Head of caudate nucleus (tissue), 42 donors: ENCODE results near the gene DOCK11.

Experiments
- DNase-seq, 42 donors: peaks; one replicate each; pipeline versions ENCODE4 v3.0.0 to v3.0.0-alpha.2; 2020 to 2021; ENCODE audit warnings: mixed read lengths in 7 of 42
- intact Hi-C: fragments of 100-400 bp; cut with DNase I; formaldehyde crosslinking; loops from one replicate; pipeline ENCODE4 v1.15.0; 2022

Gene DOCK11

GRCh38 chrX:118589227-118589626 is 93.6 kb downstream of the DOCK11 start:
- DNase-seq, result no peak
- intact Hi-C loops, result no loop called here

DNA sequence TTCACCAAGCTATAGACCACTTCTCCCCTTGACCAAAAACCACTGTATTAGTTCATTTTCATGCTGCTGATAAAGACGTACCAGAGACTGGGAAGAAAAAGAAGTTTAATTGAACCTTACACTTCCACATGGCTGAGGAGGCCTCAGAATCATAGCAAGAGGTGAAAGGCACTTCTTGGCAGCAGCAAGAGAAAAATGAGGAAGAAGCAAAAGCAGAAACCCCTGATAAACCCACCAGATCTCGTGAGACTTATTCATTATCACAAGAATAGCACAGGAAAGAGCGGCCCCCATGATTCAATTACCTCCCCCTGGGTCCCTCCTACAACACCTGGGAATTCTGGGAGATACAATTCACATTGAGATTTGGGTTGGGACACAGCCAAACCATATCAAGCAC is 97.8 kb downstream of the DOCK11 start:
- DNase-seq, result no peak
- intact Hi-C loops, result no loop called here

DNA sequence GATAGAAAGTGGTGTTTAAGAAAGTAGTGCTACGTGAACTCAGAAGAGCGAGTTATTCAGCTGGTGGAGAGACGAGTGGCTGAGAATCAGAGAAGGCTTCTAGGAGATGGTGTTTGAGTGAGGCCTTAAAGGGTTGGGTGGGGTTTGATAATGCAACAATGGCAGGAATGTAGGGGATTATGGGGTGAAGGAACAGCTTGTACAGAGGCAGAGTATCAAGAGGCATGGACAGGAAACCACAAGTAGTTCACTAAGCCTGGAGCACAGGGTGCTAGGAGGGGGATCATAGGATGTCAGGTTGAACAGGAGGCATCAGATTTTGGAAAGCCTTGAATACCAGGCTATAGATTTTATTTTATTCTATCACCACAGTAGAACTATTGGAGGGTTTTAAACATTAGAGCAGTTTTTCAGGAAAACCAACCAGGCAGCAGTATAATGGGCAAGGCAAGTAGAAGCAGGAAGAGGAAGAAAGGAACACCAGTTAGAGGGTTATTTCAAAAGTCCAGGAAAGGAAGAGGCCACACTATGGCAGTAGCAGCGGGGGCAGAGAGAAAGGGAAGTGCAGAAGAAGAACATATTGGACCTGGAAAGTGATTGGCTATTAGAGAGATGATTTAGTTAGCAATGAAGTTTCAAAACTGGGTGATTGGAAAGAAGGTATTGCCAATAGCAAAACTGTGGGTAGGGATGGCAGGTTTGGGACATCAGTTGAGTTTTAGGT is 99.2 kb downstream of the DOCK11 start:
- DNase-seq, result no peak
- intact Hi-C loops, result no loop called here

GRCh38 chrX:118595501-118596042 is 100.0 kb downstream of the DOCK11 start:
- no peak for DNase-seq
- intact Hi-C loops, result no loop called here

DNA sequence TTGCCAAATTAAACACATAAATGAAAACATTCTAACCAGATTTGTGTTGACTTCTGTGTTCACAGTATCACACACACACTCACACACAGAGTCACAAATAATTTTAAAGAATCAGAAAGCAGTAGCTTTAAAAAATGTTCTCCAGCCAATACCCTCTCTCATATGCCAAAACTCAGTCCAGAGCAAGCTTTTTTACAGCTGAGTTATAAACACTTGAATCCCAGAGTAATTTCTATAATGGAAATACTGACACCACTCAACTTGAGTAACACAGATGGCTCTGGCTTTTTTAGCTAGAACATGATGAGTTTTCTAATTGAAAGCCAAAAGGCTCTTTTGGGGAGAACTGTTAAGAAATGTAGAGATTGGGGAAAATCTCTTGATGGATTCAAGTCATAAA is 100.8 kb downstream of the DOCK11 start:
- intact Hi-C loops, result no loop called here
- DNase-seq, result no peak

GRCh38 chrX:118603981-118604380 is 108.4 kb downstream of the DOCK11 start:
- DNase-seq, result peak in 39 of 42 donors; percentile 4 to 78 (median 47)
- intact Hi-C loops, result loop anchor here (10.0 kb wide), 1 partner anchor 201 kb away; no protein-coding TSS in a partner anchor

GRCh38 chrX:118612290-118612689 is 116.7 kb downstream of the DOCK11 start:
- intact Hi-C loops, result no loop called here
- DNase-seq, result no peak

DNA sequence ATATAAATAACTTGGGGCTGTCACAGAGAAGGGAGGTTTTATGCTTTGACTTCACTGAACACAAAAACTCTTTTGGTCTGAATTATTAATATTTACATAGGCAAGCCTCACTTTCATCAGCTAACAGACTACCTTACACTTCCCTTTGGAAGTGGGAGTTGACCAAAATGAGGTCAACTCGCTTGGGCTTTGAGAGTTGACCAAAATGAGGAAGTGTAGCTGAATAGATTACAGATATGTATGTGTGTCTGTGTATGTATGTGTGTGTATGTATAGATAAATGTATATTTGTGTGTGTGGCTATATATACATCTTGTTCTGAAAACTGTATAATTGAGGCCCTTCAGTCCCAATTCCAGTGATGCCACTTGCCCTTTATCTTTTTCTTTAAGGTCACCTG is 118.5 kb downstream of the DOCK11 start:
- intact Hi-C loops, result no loop called here
- no peak for DNase-seq

DNA sequence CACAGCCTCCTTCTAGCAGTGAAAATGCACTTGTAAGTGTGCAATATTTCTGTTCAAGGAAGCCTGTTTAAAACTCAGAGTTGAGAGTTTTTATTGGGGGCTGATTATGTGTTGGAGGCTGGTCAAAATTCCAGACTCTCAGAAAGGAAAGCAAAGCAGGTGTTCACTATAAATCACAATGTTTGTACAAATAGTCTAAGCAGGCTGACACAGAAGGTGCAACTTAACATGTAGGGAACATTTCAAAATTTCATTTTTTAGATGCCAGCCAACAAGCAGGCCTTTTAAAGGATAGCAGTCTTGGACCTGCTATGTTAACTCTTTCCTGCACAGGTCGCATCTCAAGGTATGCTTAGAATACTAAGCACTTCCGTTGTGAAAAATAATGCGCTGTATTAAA is 119.5 kb downstream of the DOCK11 start:
- intact Hi-C loops, result no loop called here

GRCh38 chrX:118621081-118621759 is 125.6 kb downstream of the DOCK11 start:
- intact Hi-C loops, result no loop called here
- DNase-seq, result no peak

More for the DNA sequence above, 119.5 kb downstream of the DOCK11 start:
- DNase-seq, result no peak

DNA sequence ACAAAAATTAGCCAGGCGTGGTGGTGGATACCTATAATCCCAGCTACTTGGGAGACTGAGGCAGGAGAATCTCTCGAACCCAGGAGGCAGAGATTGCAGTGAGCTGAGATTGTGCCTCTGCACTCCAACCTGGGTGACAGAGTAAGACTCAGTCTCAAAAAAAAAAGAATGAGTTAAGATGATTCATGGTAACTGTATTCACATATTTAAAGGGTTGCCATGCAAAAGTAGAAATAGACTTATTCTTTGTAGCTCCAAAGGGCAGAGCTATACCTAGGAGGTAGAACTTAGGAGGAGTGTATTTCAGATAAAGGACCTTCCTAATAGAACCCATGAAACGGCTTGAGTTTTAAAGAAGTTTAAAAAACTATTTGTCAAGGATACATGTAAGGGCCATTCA is 127.4 kb downstream of the DOCK11 start:
- intact Hi-C loops, result no loop called here
- no peak for DNase-seq

GRCh38 chrX:118626346-118626745 is 130.7 kb downstream of the DOCK11 start:
- DNase-seq, result no peak
- intact Hi-C loops, result no loop called here

DNA sequence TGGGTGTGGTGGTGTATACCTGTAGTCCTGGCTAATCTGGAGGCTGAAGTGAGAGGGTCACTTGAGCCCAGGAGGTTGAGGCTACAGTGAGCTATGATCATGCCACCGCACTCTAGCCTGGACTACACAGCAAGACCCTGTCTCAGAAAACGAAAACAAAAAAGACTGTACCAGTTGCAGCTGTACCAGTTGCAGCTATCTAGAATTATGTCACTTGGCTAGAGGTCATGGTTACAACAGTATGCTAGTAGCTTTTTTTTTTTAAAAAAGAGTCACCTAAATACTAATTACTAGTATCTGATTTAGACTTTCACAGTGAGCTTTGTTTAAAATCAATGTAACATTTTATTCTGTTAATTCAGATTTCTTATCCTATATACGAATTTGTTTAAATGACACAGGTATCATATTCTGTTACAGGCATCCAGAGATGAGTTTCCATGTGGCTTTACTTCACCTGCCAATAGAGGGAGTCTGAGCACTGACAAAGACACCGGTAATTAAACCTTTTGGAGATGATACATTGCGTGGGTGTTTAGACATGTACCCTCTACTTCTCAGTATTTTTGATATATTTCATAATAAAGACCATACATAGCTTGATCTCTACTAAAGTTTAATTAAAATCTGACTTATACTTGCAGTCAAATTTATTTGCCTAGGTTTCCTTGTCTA is 131.6 kb downstream of the DOCK11 start:
- intact Hi-C loops, result no loop called here
- peak in 2 of 42 donors; percentile 2 to 4 for DNase-seq

DNA sequence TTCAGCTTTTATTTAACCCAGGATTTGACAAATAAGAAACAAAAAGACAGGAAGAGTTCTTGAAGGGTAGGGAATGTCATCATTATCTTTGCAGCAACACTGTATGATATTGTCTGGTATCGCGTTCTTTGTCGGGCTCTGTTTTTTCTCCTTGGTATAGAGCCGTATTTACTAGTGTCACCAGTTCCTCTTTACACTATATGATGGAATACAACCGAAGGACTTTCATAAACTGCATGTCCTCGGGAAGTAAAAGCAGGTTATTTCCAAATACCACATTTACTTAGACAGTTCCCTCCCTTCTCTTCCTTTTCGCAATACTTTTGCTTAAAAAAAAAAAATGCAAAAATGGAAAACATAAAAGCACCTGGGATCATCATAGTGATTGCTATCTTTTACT is 135.2 kb downstream of the DOCK11 start:
- no peak for DNase-seq
- intact Hi-C loops, result no loop called here

DNA sequence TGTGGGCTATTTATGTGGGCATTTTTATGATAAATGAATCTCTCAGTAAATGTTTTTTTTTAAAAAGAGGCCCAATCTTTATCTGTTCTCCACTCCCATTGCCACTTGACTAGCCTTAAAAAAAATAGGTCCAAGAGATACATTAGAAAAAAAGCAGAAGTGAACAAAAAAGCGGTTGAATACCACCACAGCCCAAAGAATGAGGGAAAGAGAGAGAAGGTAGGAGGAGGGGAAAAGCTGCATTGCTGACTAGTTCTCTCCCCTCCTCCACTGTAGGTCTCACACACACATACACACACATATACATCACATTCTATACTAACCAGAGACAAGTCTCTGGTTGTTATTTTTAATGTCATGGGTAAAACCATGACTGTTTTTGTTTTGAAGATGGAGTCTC is 136.0 kb downstream of the DOCK11 start:
- intact Hi-C loops, result no loop called here
- DNase-seq, result no peak

DNA sequence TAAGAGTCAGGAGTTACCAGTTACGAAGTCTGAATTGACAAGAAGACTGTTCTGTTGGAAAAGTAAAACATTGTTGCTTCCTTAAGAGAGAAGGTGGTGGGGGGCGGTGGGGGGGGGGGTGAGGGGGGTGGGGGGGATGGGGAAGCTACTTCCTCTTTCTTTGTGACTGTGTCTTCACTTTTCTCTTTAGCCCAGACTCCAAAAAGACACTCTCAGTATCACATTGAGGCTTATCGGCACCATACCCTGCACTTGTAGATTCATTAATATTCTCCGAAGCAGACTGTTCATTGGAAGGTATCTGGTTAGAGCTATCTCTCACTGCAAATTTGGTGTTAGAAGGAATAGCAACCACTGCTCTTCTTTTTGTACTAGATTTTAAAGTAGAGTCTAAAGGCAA is 137.2 kb downstream of the DOCK11 start:
- DNase-seq, result no peak

GRCh38 chrX:118633530-118633929 is 137.9 kb downstream of the DOCK11 start:
- intact Hi-C loops, result no loop called here
- no peak for DNase-seq

More for the DNA sequence above, 137.2 kb downstream of the DOCK11 start:
- intact Hi-C loops, result no loop called here

DNA sequence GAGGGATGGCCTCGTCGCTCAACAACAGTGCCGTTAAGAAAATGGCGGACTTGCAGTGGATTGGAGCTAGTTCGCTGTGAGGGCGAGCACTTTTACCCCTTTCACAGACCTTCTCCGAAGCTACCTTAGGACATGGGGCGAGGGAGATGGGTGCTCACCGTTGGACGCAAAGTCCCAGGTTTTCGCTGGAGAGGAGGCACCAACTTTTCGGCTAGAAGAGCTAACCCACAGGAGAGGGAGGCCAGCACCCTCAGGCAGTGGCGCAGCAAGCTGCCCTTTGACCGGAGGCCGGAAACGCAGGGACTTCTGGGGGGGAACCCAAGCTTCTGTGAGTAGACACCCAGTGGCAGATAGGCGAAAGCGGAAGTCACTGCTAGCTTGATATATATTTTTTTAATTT is 138.7 kb downstream of the DOCK11 start:
- intact Hi-C loops, result no loop called here
- no peak for DNase-seq

- no peak for DNase-seq
- intact Hi-C loops, result no loop called here
Observed at GRCh38 chrX:118637997-118638396, 142.4 kb downstream of the DOCK11 start.

DNA sequence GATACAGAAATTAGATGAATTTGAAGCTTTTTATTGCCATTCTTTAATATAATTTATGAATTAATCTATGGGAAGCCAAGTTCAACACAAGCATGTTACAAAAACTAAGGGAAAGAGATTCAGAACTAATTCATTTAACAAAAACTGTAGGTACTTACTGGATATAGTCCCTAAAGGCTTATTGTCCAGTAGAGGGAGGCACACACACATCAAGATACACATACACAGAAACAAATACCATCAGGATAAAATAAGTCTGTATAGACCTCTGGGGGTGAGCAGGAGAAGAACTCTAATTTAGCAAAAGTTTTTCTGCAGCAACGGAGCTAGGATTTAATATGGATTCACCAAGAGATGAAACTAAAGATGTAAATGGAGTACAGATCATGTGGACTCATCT is 148.8 kb downstream of the DOCK11 start:
- peak in 1 of 42 donors; percentile 4 for DNase-seq
- intact Hi-C loops, result no loop called here
